ENCODE measurements around the gene FOXL2NB. TPM values are rescaled to one million over a fixed set of nuclear protein-coding genes. Genes with fewer than 3 reads are reported as not detected.

Gene FOXL2NB
- total RNA-seq, 2 experiments from 2014 or later: not detected

DNA sequence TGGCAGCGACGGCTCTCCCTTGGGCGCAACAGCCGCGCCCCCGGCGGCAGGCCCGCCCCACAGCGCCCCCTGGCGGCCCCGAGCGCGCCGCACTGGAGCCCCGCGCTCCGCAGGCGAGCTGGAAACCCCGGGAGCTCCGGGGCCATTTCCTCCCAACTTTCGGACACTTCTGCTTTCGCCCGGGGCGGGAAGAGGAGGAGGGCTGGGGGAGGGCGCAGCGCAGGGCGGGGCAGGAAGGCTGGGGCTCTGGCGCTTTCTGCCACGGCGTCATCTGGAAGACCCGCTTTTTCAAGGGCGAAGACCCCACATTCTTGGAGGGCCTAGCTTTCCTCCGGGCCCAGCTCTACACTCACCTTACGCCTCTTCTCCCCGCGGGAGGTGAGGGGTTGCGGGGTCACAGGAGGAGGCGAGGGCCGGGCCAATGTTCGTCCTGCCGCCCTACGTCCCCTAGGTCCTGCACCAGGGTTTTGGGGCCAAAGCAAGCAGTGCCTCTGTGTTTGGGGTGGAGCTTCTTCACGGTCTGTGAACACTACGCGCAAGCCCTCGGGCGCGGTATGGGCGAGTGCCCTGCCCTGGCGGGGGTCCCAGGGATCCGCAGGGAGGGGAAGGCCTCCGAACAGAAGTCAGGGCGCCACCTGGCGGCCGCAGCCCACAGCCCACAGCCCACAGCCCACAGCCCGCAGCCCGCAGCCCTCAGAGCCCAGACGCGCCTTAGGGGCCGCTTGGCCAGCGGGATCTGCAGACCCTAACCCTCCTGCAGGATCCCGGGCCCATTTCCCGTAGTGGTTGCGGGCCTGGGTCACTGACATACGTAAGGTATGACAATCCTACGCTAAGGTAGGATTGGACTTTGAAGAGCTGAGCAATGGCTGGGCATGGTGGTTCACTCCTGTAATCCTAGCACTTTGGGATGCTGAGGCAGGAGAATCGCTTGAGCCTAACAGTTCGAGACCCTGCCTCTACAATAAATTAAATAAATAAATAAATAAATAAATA lies 31.2 kb upstream of the FOXL2NB start:
- Histone ChIP-seq H3K9me3 (ENCODE audit: low read length) (no peaks in the 10 kb centered on the region), H3K4me1 (ENCODE audit: insufficient read depth, low read length, poor library complexity, severe bottlenecking) (peaks cover 4% of the 10 kb centered on the region), H4K20me1 (ENCODE audit: insufficient read depth, low read length) (no peaks in the 10 kb centered on the region), H3K9me2 (ENCODE audit: insufficient read depth, low read length) (no peaks in the 10 kb centered on the region), H3K36me3 (ENCODE audit: insufficient read depth, low read length) (no peaks in the 10 kb centered on the region), H3K79me2 (ENCODE audit: insufficient read depth, low read depth, low read length) (no peaks in the 10 kb centered on the region), H3K27ac (ENCODE audit: low read depth, low read length, poor library complexity, severe bottlenecking) (peak overlapping the region; percentile 41), H3K4me2 (ENCODE audit: low read length) (peak overlapping the region; percentile 93), H3K4me3 (ENCODE audit: low read depth, low read length, poor library complexity, severe bottlenecking) (peak overlapping the region; percentile 71), H2AFZ (ENCODE audit: low read length) (peak overlapping the region; percentile 95)
- TF ChIP-seq, protein P1, sequence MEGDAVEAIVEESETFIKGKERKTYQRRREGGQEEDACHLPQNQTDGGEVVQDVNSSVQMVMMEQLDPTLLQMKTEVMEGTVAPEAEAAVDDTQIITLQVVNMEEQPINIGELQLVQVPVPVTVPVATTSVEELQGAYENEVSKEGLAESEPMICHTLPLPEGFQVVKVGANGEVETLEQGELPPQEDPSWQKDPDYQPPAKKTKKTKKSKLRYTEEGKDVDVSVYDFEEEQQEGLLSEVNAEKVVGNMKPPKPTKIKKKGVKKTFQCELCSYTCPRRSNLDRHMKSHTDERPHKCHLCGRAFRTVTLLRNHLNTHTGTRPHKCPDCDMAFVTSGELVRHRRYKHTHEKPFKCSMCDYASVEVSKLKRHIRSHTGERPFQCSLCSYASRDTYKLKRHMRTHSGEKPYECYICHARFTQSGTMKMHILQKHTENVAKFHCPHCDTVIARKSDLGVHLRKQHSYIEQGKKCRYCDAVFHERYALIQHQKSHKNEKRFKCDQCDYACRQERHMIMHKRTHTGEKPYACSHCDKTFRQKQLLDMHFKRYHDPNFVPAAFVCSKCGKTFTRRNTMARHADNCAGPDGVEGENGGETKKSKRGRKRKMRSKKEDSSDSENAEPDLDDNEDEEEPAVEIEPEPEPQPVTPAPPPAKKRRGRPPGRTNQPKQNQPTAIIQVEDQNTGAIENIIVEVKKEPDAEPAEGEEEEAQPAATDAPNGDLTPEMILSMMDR (conservative IDR thresholded peaks at IDR 0.05; ENCODE audit: low read length): peak; percentile 75
- no peak for TF ChIP-seq EZH2phosphoT487 (IDR thresholded peaks at IDR 0.05; ENCODE audit: borderline replicate concordance, low read depth, low read length)
- ChIA-PET CTCF (ENCODE audit: unreplicated experiment) (interaction anchor here (0.5 to 2.3 kb wide), 23 partner anchors 12 to 473 kb away, joined by 3 to 37 read pairs (median 4); partner anchors contain the start of genes CEP70 and PIK3CB), POLR2A (interaction anchor here (0.6 to 2.8 kb wide), 15 partner anchors 38 to 388 kb away, joined by 3 to 9 read pairs (median 4); partner anchors contain the start of gene CEP70)
- DNase-seq (ENCODE audit: low spot score): peak; percentile 93
- intact Hi-C loops (cut with micrococcal nuclease; ENCODE audit: unreplicated experiment): loop anchor here (1.0 to 10.0 kb wide), 7 partner anchors 82 to 851 kb away; partner anchors contain the start of genes ARMC8, CEP70 and PIK3CB
- no TSS peak for BruUV-seq (replicated peaks)

GRCh38 chr3:138916824-138917223 lies 30.2 kb upstream of the FOXL2NB start:
- Histone ChIP-seq H3K4me1 (ENCODE audit: insufficient read depth, low read length, poor library complexity, severe bottlenecking) (peaks cover 4% of the 10 kb centered on the region), H2AFZ (ENCODE audit: low read length) (peak overlapping the region; percentile 36; the same call in 1 of the 2 replicates), H3K79me2 (ENCODE audit: insufficient read depth, low read depth, low read length) (no peaks in the 10 kb centered on the region), H3K4me3 (ENCODE audit: low read depth, low read length, poor library complexity, severe bottlenecking) (no peak overlapping the region), H3K4me2 (ENCODE audit: low read length) (0 out of 2 replicates have a peak overlapping the region, but pooled peaks have one; percentile 8), H3K36me3 (ENCODE audit: insufficient read depth, low read length) (no peaks in the 10 kb centered on the region), H4K20me1 (ENCODE audit: insufficient read depth, low read length) (no peaks in the 10 kb centered on the region), H3K27ac (ENCODE audit: low read depth, low read length, poor library complexity, severe bottlenecking) (no peak overlapping the region), H3K9me2 (ENCODE audit: insufficient read depth, low read length) (no peaks in the 10 kb centered on the region), H3K9me3 (ENCODE audit: low read length) (no peaks in the 10 kb centered on the region)
- BruUV-seq (replicated peaks): no TSS peak
- DNase-seq (ENCODE audit: low spot score): no peak
- intact Hi-C loops (cut with micrococcal nuclease; ENCODE audit: unreplicated experiment): loop anchor here (1.0 to 10.0 kb wide), 5 partner anchors 228 to 852 kb away; partner anchors contain the start of genes ARMC8 and CEP70
- POLR2A ChIA-PET: interaction anchor here (1.7 to 2.8 kb wide), 2 partner anchors 221 to 326 kb away, joined by 8 to 9 read pairs; no protein-coding TSS in a partner anchor
- CTCF ChIA-PET (ENCODE audit: unreplicated experiment): interaction anchor here (0.7 to 2.3 kb wide), 7 partner anchors 11 to 438 kb away, joined by 3 to 37 read pairs (median 11); partner anchors contain the start of gene CEP70
- TF ChIP-seq, protein P1 (conservative IDR thresholded peaks at IDR 0.05; ENCODE audit: low read length): no peak
- TF ChIP-seq EZH2phosphoT487 (IDR thresholded peaks at IDR 0.05; ENCODE audit: borderline replicate concordance, low read depth, low read length): no peak

Measured in OCI-LY7 (cell line).